OCI-LY1 (cell line): ENCODE results near the gene DESI2.

ENCODE experiments used
- CTCF ChIP-seq: fragments of 200-600 bp; sonication (generic), shearing (Covaris generic); IDR thresholded peaks from 2 replicates; pipeline ENCODE4 v1.5.1; 2017; ENCODE audit warnings: mild to moderate bottlenecking, antibody characterized with exemption, low read length, moderate library complexity, mixed read lengths
- EZH2 ChIP-seq: fragments of 200-600 bp; sonication (generic), shearing (Covaris generic); IDR thresholded peaks from 2 replicates; pipeline ENCODE4 v1.8.0; 2017; ENCODE audit warnings: borderline replicate concordance, mixed run types, mild to moderate bottlenecking, antibody characterized with exemption, low read length, moderate library complexity, mixed read lengths

DNA sequence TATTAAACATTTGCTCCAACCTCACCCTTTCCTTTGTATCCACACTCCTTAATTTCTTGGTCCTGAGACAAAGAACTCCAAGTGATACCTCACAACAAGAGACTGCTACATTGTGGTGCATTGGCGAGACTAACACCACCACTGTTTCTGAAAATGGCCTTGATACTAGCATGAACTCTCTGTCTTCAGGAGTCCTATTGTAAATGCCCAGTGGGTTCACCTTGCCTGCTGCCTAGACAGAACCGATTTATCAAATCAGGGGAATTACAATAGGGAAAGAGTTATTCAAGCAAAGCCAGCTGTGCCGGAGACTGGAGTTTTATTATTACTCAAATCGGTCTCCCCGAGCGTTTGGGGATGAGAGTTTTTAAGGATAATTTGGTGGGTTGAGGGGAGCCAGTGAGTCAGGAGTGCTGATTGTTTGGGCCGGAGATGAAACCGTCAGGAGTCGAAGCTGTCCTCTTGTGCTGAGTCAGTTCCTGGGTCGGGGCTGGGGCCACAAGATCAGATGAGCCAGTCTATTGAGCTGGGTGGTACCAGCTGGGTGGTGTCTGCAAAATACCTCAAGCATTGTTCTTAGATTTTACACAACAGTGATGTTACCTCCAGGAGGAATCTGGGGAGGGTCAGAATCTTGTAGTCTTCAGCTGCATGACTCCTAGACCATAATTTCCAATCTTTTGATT is 83.1 kb downstream of the DESI2 start:
- no peak for TF ChIP-seq CTCF
- no peak for TF ChIP-seq EZH2
